NCI-H187 treated with DMSO at 0.1 percent for 48 hours (cell line): ENCODE results near the gene PSMF1.

Experiments
- DNase-seq: peaks from one replicate; lab custom pipeline; 2025; lab: John Stamatoyannopoulos, UW

PSMF1 gene

DNA sequence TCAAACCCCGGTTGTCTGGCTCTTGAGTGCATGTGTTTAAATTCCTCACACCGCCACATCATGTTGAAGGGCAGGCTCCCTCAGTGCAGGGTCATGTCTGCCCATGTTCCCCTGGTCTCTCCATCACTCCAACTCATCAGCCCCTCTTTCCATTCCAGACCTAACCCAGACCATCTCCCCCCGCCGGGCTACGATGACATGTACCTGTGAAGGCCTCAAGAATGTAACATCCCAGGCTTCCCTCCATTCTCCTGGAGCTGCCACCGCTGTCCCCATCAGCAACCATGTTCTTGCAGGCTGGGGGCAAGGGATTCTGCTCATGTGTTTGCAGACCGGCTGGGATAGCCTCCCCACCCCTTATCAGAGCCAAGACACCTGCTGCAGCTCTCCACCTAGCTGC, 46.5 kb downstream of the PSMF1 start:
- DNase-seq: no peak

GRCh38 chr20:1165521-1165920, 47.1 kb downstream of the PSMF1 start:
- DNase-seq: no peak

- no peak for DNase-seq
Observed at GRCh38 chr20:1165941-1166340, 47.5 kb downstream of the PSMF1 start.

DNA sequence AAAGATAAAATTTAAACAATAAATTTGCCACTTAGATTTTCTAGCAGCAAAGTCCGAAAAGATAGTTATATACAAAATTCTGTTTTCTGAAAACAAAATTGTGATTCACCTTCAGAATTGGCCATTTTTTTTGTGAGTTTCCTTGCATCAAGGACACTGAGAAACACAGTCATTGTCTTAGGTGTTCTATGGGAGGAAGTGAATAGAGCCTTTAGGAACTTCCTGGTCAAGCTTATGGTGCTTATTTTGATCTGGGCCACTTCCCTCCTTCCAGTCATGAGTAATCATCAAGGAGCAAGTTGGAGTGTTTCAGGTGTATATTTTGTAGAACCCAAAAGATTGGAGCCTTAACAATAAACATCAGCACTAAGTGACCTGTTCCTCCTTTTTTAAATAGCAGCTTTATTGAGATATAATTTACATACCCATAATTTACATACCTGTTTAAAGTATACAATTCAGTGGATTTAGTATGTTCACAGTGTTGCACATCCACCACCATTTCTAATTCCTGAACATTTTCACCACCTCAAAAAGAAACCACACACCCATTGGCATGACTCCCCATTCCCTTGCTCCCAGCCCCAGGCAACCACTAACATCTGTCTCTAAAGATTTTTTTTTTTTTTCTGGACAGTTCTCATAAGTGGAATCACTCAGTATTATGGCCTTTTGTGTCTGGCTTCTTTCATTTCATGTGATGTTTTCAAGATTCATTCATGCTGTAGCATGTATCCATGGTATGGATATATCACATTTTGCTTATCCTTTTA, 48.7 kb downstream of the PSMF1 start:
- DNase-seq: no peak

- DNase-seq: no peak
Observed at GRCh38 chr20:1169224-1169623, 50.8 kb downstream of the PSMF1 start.

DNA sequence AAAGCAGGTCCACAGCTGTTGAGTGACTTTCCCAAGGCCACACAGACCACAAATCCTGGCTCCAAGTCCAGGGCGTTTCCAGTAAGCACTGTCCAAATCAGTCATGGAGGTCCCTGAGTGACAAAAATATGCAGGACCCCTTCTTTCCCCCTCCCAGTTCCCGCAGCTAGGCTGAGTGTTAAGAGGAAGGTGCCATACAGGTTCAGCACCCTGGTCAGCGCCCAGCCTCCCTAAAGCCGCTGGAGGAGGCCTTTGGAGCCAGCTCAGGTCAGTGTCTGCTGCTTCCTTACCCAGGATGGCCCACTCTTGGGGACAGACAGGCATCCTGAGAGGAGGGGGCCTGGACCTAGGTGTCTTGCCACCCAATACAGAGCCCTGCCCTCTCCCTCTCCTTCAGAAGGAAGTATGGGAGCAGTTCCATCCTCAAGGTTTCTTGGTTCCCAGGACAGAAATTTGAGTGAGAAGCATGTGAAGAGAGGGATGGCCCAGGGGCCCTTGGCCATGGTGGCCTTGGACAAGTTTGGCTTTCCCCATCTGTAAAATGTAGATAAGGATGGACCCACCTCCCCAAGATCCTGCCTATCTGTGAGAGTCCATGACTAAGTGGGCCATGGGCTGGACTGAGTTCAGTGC, 53.2 kb downstream of the PSMF1 start:
- no peak for DNase-seq

DNA sequence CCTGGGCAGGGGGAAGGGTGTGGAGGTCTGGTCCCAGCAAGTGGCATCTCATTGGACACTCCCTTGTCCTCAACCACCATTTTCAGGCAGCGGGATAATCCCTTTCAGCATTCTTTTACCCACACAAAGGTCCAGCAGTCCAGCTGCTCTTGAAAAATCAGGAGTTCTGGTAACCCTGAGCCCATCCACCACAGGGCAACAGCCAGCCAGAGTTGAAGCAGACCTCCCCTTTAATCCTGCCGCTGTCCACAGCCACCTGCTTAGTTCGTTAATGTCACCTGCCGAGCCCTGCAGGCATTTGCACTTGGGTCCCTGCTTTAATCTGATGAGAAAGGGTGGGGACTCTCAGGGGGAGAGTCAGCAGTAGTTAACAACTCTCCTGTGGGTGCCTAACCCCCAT, 55.3 kb downstream of the PSMF1 start:
- no peak for DNase-seq

DNA sequence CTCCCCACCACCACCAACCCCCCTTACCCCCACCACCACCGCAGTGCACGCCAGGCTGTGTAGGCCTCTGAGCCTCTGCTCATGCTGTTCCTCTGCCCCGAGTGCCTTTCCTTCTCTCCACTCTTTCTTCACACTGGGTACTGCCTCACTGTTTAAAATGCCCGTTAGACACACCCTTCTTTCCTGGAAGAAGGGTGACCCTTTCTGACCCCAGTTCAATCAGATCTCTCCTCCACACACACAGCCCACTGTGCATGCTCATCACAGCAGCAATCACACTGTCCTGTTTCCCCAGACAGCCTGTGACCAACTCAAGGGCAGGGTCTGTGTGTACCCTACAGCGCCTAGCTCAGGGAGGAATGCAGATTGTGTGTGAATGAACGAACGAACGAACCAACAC, 56.4 kb downstream of the PSMF1 start:
- no peak for DNase-seq

DNA sequence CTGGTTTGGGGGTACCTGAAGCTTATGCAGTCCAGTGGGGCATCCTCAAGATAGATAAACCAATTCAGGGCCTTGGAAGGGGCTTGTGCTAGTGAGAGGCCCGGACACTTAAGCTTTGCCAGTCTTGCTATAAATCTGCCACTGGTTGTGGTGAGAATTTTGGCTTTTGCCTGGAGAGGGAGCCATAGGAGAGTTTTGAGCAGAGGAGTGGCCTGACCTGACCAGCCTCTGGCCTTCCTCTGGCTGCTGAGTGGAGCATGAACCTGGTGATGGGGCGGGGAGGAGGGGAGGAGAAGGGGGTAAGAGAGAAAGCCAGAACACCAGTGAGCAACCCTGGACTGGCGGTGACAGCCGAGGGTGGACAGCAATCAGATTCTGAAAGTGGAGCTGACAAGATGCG, 59.3 kb downstream of the PSMF1 start:
- DNase-seq: no peak

- no peak for DNase-seq
Observed at GRCh38 chr20:1178103-1178502, 59.7 kb downstream of the PSMF1 start.

DNA sequence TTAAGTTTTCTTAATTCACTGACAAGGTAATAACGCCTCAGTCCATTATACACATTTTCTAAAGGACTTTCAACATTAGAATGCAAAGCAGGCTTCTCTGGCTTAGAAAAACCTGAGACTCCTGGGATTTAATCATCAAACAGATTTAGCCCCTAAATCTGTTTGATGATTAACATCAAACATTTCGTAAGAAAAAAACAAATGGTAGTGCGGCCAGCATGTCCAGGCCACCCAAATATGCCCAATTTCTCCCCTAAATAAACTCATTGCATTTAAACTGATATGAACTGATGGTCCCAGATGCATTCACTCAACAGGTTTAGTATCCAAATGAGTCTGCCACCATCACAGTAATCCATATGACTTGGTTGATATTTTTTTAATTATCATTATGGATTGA, 60.2 kb downstream of the PSMF1 start:
- no peak for DNase-seq

DNA sequence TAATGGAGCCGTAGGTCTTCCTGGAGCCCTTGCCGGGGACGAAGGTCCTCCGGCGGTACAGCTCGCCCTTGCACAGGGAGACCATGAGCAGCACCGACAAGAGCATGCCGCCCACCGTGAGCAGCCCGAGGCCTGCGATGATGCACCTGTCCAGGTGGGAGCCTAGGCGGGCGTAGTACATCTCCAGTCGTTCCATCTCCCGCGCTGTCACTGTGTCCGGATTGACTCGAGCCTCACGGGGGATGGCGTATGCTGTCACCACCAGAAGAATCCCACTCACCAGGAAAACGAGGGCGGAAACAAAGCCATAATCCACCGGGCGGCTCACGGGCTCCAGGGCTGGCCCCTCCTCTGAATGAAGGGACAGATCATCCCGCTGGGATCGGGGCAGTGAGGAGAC, 62.5 kb downstream of the PSMF1 start:
- no peak for DNase-seq

GRCh38 chr20:1182106-1182505, 63.7 kb downstream of the PSMF1 start:
- DNase-seq: no peak

- DNase-seq: no peak
Observed at GRCh38 chr20:1183153-1183552, 64.8 kb downstream of the PSMF1 start.

GRCh38 chr20:1184260-1184637, 65.8 kb downstream of the PSMF1 start:
- no peak for DNase-seq

DNA sequence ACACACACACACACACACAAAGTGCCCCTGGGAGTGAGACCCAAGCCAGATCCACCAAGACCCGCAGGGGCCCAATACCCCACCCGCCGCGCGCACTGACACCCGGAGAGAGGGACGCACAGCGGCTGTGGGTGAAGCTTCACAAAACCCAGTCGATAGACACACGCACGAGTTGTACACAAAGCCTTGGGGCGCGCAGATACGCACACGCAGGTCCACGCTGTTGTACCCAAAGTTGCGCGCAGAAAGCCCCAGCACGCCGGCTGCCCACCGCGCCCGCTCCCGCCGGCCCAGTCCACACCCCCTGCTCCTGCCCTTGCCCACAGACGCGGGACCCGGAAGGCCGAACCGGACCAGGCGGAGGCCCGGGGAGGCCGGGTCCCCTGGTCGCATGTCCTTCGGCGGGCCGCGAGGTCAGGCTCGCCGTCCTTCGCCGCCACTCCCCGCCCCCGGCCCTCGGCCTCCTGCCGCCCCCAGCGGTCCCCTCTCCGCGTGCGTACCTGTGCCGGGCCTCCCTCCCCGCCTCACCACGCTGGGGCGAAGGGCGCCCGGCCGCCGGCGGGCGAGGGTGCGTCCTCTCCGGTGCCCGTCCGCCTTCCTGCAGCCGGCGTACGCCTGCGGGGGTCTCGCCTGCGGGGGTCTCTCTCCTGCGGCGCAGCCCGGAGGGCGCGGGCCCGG, 66.4 kb downstream of the PSMF1 start, which contains the start of gene TMEM74B:
Gene TMEM74B (minus strand): TSS at position 344 of the 678 bp plus-strand sequence. CDS start 1,180 bp downstream, outside the sequence.
- DNase-seq: no peak

DNA sequence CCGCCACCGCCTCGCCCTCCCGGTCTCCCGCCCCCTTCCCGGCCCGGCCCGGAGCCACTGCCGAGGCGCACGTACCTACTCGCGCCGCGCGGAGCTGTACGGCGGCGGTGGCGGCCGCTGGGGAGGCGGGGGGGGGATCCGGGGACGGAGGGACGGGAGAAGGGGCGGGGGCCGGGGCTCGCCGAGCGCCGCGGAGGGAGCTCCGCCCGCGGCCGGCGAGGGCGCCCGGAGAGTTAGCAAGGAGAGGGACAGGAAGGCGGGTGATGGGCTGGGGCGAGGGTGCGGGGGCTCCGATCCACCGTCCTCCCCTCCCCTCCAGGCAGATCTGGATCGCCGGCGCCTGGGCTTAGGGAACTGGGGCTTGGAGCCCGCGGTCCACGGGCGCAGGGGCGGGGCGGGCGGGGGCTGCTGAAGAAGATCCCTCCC, 66.9 kb downstream of the PSMF1 start:
- DNase-seq: no peak

DNA sequence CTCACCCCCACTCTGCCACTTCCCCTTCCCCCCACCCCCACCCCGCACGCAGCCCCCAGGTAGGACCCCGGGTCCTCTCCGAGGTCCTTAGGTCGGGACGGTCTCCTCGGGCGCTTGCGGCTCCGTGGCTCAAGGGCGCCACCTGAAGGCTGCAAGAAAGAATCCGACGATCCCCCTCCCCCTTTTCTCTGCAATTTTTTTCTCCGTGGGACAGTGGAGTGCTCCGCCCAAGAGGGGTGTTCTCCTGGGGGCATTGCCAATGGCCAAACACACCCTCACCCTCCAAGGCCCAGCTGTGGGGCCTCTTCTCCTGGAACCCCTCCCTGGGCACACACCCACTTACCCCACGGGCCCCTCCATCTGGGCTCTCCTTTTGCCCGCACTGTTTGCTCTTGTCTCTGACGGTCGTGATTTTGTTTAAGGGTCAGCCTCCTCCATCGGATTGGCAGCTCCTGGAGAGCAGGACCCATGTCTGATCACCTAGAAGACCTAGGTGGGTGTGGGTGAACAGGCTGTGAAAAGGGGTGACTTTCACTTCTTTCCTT, 67.5 kb downstream of the PSMF1 start:
- DNase-seq: no peak

DNA sequence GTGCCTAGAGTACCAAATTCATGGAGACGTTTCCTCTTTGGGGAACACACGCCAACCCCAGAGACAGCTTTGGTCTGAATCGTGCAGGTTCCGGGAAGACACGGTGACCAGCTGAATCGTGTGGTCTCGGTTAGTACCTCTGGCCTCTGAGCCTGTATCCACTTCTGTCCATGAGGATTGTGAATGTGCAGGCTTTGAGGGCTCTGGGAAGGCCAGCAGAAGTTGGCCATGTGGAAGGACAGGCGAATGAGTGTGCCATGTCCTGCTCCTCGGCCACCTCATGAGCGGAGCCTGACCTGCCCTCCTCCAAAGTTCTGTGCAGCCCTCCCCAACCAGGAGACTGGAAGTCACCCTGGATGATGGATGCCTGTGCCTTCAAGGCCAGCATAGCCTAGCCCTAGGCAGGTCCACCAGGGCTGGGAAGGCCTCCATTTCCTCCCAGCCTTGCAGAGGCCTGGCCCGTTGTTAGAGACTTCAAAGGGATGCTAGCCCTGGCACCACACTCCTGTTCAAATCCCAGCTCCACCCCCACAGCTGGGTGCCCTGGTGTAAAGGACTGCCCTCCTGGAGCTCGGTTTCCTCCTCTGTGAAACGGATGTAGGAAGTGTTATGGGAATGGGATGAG, 68.1 kb downstream of the PSMF1 start:
- no peak for DNase-seq

DNA sequence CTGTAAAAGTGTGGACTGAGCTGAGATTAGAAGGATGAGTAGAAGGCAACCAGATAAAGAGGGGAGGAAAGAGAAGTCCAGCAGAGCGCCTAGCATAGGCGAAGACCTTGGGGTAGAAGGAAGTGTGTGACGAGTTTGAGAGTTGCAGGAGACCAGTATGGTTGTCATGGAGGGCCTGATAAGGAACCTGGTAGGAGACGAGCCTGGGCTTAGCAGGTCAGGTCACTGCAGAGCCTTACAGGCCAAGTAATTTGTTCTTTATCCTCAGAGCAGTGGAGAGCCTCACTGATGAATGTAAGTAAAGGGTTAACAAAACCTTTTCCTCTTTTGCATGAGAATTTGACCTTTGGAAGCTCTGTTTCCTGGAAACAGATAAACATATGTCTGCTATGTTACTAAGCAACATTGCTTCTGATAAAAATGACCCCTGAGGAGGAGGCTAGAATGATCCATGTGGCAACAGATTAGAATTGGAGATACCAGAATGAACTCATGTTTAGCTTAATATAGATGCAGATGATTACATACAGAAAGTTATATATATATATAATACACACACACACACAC, 69.3 kb downstream of the PSMF1 start:
- no peak for DNase-seq

GRCh38 chr20:1188347-1188746, 69.9 kb downstream of the PSMF1 start:
- no peak for DNase-seq

GRCh38 chr20:1189827-1190226, 71.4 kb downstream of the PSMF1 start:
- DNase-seq: no peak
